ENCODE data around the gene ABI3.
"Not testable (repeated sequence)": the region's sequence is repeated elsewhere in the genome, so short reads cannot be mapped to it uniquely, and the experiment has no call there.

DNA sequence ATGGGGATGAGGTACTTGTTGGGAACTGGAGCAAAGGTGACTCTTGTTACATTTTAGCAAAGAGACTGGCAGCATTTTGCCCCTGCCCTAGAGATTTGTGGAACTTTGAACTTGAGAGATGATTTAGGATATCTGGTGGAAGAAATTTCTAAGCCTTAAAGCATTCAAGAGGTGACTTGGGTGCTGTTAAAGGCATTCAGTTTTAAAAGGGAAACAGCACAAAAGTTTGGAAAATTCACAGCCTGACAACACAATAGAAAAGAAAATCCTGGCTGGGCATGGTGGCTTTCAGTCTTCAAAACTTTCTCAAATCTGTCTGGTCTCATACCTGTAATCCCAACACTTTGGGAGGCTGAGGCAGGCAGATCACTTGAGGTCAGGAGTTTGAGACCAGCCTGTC lies 26.0 kb upstream of the ABI3 start:
- TF ChIP-seq, protein P1, sequence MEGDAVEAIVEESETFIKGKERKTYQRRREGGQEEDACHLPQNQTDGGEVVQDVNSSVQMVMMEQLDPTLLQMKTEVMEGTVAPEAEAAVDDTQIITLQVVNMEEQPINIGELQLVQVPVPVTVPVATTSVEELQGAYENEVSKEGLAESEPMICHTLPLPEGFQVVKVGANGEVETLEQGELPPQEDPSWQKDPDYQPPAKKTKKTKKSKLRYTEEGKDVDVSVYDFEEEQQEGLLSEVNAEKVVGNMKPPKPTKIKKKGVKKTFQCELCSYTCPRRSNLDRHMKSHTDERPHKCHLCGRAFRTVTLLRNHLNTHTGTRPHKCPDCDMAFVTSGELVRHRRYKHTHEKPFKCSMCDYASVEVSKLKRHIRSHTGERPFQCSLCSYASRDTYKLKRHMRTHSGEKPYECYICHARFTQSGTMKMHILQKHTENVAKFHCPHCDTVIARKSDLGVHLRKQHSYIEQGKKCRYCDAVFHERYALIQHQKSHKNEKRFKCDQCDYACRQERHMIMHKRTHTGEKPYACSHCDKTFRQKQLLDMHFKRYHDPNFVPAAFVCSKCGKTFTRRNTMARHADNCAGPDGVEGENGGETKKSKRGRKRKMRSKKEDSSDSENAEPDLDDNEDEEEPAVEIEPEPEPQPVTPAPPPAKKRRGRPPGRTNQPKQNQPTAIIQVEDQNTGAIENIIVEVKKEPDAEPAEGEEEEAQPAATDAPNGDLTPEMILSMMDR (IDR thresholded peaks at IDR 0.05) = not testable (repeated sequence)
- TF ChIP-seq, protein P2, sequence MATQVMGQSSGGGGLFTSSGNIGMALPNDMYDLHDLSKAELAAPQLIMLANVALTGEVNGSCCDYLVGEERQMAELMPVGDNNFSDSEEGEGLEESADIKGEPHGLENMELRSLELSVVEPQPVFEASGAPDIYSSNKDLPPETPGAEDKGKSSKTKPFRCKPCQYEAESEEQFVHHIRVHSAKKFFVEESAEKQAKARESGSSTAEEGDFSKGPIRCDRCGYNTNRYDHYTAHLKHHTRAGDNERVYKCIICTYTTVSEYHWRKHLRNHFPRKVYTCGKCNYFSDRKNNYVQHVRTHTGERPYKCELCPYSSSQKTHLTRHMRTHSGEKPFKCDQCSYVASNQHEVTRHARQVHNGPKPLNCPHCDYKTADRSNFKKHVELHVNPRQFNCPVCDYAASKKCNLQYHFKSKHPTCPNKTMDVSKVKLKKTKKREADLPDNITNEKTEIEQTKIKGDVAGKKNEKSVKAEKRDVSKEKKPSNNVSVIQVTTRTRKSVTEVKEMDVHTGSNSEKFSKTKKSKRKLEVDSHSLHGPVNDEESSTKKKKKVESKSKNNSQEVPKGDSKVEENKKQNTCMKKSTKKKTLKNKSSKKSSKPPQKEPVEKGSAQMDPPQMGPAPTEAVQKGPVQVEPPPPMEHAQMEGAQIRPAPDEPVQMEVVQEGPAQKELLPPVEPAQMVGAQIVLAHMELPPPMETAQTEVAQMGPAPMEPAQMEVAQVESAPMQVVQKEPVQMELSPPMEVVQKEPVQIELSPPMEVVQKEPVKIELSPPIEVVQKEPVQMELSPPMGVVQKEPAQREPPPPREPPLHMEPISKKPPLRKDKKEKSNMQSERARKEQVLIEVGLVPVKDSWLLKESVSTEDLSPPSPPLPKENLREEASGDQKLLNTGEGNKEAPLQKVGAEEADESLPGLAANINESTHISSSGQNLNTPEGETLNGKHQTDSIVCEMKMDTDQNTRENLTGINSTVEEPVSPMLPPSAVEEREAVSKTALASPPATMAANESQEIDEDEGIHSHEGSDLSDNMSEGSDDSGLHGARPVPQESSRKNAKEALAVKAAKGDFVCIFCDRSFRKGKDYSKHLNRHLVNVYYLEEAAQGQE (IDR thresholded peaks at IDR 0.05; ENCODE audit: insufficient read depth in 1 of 2, low read depth in 2 of 2, low read length in 1 of 2) = not testable (repeated sequence)
- not testable (repeated sequence) for TF ChIP-seq POLR2AphosphoS5 (IDR thresholded peaks at IDR 0.05; ENCODE audit: low read depth, low read length)

Measured in Panc1 (cell line).